Glomerular visceral epithelial cell (primary cell): ENCODE results near the gene ERG.

Source experiments
- DNase-seq: peaks from one replicate; pipeline ENCODE4 v3.0.0-alpha.2; 2016; ENCODE audit errors: extremely low spot score

ERG gene

DNA sequence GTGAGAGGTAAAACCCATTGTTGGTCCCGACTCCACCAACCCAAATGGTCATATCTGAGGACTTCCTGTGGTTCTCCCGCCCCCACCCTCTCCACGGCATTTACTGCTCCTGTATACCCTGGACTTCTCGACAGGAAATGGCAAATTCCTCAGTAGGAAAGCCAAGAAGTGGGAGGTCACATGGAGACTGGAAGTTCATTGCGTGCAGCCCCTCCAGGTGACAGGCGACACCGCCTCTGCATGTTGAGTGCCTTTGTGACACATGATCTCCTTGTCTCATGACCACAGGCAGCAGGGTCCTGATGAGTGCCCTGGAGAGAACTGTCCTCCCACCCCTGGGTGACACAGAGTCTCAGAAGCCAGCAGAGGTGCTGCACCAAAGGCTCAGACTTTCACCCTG is 24.2 kb downstream of the ERG start:
- DNase-seq, result no peak

DNA sequence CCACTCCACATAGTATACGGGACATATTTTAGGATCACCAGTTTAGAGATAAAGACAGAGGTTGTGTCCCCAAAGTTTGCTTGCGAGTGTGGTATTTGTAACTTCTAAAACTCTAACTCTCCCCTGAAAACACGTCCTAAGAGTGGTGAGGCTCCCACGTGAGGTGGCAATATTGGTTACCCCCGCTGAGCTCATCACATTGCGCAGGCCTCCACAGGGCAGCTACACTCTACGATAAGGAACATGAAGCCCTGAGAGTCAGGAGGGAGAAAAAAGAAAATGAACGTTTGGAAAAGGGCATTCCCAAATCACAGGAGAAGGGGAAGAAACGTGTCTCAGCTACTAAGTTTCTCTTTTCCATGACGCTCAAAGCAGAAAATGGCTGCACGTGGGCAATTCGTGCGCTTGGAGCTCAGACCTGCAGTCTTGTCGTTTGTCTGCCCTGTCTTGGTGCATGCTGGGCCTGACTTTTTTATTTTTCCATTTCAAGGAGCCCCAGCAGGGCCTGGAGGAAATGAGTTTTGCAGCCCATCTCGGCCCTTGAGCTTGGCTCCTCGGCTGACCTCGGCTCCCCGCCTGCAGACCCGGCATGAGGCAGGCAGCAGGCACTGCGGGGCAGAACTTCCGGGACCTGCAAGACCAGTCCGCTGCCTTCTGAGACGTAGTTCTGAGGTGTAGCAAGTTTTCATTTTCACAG is 25.7 kb downstream of the ERG start:
- DNase-seq, result no peak

DNA sequence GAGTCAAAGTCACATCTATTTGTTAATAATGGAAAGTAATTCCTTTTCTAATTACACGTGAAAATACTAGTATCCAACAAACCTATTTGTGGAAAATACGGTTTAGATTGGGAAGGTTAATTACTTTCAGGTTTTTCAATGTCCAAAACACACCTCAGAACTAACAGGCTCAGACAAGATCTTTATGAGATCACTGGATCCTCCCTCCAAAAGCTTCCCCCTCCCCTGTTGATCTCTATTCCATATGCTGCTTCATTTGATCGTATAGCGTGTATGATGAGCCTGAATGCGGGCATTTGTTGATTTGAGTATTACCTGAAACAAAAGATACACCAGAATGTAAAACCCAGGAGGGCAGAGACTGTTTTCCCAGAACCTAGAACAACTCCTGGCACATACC is 26.5 kb downstream of the ERG start:
- DNase-seq, result no peak

DNA sequence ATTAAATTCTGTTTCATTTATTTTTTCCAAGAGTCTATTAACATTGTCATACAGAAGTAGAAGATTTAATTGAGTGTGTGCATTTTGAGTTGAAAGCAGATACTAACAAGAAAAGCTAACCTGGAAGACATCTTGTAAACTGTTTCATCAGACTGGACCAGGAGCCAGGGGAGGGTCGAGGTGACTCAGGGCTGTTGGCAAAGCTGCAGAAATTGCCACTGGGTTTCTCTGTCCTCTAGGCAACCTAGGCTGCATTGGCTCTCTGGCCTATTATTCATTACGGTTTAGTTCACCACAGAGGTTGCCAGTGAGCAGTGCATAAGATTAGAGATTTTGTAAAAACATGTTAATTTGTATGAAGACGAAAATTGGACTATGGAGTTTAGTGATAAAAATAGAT is 27.5 kb downstream of the ERG start:
- peak; percentile 38 for DNase-seq

DNA sequence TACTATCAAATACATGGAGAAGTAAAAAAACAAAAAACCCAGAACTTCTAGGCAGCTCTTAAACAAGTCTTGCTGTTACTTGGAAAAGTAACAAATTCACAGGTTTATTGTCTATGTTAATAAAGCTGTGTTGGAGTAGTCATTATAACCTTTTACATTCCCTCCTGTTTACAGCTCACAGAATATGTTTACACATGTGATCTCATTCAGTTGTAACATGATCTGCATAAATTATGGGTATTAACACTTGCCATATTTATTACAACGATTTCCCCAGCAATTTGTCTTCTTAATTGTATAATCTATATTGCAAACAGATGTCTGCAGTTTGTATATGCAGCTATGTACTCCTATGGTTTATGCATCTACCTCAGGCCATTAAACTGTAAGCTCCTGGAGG is 28.6 kb downstream of the ERG start:
- DNase-seq, result no peak

DNA sequence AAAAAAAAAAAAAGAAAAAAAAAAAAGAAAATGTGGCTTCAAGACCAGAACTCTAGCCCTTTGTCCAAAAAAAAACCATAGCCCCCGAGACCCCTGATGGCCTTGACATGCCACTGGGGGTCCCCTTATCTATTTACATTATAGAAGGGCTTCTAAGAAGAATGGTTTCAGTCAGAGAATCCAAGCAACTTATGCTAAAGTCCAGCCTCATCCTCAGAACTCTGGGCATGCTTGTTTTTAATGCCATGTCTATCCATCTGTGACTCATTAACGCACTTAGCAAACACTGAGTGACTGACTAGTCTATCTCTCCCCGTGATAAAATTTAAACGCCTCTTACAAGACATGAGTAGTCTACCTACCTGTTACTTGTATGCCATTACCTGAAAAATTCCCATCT is 29.3 kb downstream of the ERG start:
- DNase-seq, result peak; percentile 13

DNA sequence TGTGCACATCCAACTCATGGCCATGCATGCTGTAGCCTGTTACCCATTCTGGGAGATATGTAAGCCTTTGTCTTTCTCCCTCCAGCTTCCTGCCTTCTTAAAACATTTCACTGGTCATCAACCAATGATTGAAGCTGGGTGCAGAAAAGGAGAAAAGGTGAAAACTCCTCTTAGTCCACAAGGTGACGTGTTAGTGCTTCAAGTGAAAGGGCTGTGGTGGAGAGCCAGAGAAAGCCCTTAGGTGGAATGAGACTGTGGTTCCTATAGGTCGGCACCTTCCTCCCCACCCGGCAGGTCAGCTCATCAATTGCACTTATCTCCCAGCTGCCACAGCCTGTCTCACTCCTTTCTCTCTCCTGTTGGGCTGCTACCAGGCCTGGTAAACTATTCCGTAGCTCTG is 30.4 kb downstream of the ERG start:
- DNase-seq, result no peak

DNA sequence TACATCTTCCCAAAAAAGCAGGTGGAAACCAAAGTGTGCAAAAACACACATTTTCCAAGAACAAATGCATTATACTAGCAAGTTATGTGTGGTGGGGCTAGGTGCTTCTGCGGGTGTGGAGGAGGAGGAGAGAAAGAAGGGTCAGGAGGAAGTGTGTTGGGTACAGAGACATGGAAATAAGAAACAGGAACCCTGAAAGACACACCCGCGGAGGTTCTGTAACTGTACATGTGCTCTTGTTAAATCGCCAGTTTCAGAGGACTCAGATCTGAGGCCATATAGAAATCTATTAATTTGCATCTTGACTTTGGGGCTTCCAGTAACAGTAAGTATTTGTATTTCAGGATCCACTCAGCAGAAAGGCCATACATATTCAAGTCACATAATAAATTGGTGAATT is 30.9 kb downstream of the ERG start:
- DNase-seq, result no peak

DNA sequence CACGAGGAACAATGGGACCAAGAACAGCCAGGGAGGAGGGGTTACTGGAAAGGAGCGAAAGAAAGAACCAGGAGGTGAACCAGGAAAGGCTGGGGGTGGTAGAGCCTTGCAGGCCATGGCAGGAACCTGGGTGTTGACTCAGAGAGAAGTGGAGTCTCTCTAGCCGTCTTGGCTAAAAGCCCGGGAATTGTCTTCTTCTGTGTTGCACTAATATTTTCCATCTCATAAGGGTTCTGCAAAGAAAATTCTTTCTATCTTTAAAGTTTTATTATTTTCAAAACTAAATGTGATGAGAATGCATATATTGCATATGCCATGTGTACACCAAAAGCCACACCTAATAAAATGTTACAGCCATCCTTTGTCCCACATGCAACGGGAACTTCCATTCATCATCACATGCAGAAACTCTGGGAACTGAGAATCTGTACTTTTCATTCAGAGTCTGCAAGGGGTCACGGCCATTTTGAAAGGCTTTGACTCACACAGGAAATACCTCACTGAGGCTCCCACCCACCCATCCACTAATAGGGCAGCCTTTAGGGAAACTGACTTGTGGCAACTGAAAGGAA is 38.0 kb downstream of the ERG start:
- DNase-seq, result no peak

DNA sequence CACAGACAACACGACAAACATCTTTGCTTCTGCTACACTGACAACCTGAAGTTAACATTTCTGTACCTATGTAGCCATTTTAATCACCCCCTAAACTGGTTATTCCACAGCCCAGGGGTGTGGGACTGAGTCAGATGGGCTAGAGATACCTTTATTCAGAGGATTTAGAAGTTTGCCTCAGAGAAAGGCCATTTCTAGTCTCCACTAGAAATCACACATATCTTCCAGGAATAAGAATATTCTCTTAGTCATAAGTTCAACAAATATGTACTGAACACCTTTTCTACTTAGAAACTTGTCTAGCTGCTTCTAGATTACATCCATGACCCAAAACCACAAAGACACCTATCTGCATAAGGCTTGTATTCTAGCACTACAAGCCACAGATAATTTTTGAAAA is 38.8 kb downstream of the ERG start:
- DNase-seq, result no peak

DNA sequence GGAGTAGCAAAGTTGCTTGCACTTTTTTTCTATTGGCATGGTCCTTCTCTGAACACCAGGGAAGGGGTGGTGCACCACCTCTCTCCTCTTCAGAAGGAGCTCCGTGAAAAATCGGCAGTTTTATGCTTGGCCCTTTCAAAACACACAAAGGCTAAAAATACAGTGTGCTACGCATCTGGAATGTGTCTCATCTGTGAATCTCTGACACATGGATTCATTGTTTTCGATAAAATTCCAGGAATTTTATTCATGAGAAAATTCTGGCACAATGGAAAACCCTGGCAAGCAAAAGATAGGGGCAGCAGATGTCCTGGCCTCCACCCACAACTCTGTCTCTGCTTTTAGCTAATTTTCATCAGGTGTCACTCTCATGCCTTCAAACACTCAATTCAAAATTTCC is 42.9 kb downstream of the ERG start:
- DNase-seq, result no peak

DNA sequence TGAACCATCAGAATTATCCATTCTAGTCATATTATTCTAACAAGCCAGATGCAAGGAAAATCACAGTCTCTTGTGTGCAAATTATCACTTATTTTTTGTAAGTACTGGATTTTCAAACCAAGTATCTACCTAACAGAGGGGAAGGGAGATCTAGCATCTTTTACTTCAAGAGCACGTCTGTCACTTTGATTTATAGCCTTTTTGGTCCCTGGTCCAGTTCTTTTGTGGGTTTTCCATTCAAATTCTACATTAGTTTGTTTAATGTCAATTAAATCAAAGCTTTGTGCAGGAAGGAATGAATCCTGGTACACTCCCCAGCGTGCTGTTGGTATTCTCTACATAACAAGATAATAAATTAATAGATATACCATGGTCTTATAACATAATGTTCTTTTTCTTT is 43.6 kb downstream of the ERG start:
- no peak for DNase-seq

DNA sequence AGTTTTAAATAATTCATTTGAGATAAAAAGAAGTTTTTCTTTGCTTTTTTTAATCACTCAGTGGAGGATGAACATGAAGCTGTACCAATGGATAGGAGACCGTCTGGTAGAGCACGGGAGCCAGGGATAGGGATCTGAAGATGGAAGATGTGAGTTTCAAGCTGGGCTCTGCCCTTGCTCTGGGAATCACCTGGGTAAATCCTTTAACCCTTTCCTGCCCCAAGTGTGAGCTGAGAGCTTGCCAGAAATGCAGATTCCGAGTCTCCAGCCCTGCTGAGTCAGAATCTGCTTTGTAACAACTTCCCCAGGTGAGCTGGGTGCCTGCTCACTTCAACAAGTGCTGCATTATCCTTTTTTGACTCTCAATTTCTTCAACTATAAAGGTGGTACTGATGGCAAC is 44.1 kb downstream of the ERG start:
- no peak for DNase-seq

DNA sequence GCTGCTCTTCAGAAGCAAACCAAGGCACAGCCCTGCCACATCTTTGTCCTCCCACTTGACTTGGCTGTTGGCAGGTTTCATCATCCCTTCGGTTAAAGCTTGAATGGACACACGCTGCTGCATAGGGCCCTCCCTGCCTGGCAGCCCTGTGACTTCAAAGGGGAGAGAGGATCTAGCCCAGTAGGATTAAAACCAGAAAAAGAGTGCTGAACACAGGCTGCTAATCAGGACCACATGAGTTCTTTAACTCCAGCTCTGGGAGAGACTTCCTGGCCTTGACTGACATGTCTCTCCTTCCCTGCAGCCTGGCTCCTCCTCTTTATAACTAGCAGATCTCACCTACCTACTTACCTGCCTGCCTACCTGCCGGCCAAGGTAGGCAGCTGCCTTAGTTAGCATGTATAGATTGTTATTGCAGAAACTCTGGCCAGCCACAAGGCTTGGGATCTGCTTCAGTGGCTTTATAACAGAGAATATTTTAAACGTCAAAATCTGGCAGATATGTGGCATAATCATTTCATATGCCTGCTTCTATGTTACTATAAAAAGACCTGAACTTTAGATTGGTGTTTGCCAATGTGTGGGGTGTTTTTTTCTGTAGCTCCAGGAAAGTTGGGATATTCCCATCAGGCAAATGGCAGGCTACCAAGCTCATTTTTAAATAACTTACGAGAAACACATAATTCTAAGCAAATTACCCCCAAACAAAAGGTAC is 49.4 kb downstream of the ERG start:
- no peak for DNase-seq

DNA sequence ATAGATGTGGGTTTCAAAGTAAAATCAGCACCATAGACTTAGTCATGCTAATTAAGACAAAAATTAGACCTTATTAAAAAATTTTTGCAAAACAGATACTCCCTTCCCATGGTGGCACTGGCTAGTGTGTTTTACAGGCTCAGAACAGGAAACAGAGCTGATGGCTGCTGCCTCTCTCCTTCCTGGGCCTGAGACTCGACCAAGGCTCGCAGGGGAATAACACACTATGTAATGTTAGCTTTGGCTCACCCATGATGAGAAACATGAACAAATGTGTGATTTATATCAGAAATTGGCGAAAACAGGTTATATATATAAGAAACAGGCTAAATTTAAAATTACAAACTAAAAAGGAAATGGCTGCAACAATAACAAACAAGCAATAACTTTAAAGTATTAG is 50.7 kb downstream of the ERG start:
- no peak for DNase-seq

DNA sequence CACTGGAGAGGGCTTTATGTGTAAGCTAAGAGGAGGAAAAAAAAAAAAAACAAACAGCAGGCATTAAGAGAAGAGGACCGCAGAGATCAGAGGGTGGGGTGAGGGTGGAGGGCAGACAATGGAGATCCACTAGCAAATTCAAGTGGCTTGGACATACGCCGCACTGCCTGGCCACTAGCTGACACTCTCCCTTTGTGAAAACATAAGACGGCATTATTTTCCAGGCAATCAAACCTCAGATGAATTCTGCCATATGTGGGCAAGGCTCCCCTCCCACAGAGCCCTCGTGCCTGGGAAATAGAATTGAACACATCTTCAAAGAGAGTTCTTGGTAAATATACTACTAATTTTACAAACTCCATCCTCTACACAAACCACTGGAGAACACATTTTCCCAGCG is 53.6 kb downstream of the ERG start:
- DNase-seq, result no peak

DNA sequence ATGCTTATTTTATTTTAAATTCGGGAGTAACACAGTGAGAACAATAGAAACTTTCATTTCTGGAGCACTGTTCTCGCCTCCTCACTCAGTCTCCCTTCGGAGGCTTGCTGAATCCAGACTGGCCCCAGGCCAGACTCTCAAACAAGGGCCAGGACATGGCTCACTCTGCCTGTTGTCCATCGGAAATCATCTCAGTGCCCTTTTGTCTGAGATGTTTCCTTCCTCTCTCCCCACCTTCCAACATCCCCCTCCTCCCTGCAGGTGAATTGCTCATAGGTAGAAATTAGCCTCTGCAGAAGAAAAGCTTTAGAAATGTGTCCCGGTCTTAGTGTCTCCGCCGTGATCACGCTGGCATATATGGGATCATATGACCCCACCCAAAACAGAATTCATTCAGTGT is 55.2 kb downstream of the ERG start:
- DNase-seq, result no peak

DNA sequence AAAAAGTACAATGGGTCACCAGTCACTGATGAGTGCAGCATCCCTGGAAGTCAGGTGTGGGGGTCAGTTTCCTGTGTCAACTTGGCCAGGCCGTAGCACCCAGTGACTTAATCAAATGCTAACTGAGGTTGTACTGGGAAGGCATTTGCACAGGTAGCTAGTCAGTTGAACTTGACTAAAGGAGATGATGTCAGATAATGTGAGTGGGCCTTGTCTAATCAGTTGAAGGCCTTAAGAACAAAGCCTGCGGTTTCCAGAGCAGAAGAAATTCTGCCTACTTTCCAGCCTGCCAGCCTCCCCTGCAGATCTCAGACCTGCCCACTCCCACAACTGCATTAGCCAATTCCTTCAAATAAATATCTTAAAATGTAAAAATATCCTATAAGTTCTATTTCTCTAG is 57.1 kb downstream of the ERG start:
- DNase-seq, result no peak

DNA sequence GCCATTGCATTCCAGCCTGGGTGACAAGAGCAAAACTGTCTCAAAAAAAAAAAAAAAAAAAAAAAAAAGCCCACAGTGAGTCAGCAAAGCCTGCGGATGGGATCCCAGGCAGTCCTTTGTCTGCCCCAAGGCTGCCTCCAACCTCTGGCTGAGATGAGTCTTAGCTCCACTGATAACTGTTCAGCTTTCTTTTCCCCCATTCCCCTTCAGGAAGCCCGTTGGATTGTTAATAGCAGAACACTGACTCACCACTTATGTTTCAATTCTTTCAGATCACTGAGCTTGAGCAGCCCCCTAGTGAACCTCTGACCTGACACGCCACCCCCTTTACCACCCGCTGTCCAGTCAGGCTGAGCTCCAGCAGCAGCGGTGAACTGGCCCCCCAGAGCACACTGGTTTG is 57.5 kb downstream of the ERG start:
- peak; percentile 95 for DNase-seq

DNA sequence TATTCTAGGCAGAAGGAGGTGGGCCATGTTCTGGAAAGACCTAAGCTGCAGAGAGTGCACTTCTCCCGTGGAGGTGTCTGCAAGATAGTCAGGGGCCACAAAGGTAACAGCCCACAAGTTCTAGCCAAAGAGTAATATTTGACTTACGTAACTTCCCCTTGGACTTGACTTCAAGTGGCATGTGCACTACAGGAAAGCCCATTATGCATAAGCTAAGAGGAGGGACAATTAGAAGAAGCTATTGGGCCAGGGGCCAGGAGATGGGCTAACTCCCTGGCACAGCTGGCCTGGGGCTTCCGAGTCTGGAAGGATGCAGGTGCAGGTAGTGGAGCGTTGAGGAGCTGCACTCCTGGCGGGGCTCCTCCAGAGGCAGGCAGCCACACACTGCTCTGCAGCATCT is 58.3 kb downstream of the ERG start:
- peak; percentile 14 for DNase-seq

DNA sequence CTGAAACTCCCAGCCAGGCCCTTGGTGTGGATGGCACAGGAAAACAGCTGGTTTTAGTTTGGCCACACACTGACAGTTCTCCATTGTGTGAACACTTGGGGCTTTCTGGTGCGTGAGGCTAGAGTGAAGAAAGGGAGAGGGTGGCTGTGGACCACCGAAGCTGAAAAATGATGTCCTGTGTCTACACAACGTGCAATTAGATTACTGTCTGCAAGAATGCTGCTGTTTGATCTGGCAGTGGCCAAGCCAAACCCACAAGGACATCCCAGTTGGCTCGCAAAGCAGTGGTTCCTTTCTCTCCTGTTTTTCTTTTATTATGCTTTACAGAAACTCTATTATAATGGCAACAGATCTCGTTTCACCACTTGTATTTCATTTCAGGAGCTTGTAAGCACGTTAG is 58.9 kb downstream of the ERG start:
- DNase-seq, result no peak

DNA sequence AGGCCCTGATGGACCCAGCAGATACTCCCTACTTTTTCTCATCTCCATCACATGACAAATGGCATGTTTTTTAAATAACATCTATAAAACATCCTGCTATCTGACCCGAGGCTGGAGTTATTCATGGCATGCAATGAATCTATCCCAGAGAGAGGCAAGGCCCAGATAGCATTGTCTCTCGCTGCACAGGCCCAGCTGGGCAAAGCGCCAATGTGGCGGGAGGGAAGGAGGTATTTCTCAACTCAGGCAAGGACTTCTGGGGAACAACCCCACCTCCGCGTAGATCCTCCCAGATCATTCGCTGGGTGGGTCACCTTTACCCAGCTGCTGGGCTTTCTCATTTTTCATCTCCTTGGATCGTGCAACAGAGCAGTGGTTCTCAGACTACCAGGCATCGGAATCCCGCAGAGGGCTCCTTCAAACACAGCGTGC is 59.8 kb downstream of the ERG start:
- peak; percentile 68 for DNase-seq

DNA sequence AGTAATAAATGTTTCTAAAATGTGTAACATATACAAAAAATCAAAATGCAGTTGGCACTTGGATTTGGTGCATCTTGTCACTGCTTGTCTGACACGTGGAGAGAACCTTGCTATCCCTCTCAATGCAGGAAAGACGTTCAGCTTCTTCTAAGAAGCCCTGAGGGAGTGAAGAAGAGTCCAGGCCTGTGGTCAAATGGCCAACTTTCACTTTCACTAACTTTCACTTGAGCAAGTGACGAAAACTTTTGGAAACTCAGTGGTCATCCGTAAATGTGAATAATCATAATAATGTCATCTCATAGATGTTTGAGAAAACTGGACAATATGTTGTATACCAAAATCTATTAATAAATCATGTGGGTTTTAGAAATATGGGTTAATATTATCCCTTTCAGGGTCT is 61.9 kb downstream of the ERG start:
- DNase-seq, result no peak
